Thyroid gland (tissue), 4 donors: ENCODE data around the gene FYB1.

Experiments used
- CTCF ChIP-seq, 6 experiments: fragments of 200-600 bp in 3 of 6; fragments of 450-650 bp in 3 of 6; sonication (generic) in 3 of 6; IDR thresholded peaks; one replicate each; pipeline ENCODE4 v1.5.1; 2016 to 2019; ENCODE audit warnings: antibody characterized with exemption in 6 of 6, mild to moderate bottlenecking in 2 of 6, inconsistent platforms in 1 of 6, moderate library complexity in 1 of 6
- POLR2A ChIP-seq, 2 donors: fragments of 450-650 bp; IDR thresholded peaks; one replicate each; pipeline ENCODE4 v1.6.1; 2017; ENCODE audit warnings: antibody characterized with exemption in 2 of 2, mild to moderate bottlenecking in 2 of 2, moderate library complexity in 1 of 2

- TF ChIP-seq CTCF (IDR thresholded peaks at IDR 0.05) (no peak), POLR2A (IDR thresholded peaks at IDR 0.05) (no peak)
Observed at GRCh38 chr5:39167972-39168342, 51.4 kb downstream of the FYB1 start.
